Superior temporal gyrus (tissue), 1 donor: ENCODE data around the gene MYL11.

Experiments used
- DNase-seq: peaks from one replicate; pipeline ENCODE4 v3.0.0-alpha.2; 2016; ENCODE audit errors: extremely low spot score

The MYL11 gene

GRCh38 chr16:30418350-30419181 lies 44.0 kb downstream of the MYL11 start:
- DNase-seq: no peak

GRCh38 chr16:30421010-30421409 lies 46.4 kb downstream of the MYL11 start:
- no peak for DNase-seq
